Measurements from ENCODE around the gene MYL7. TPM values are rescaled to one million over a fixed set of nuclear protein-coding genes. Genes with fewer than 3 reads are reported as not detected.

The MYL7 gene
- total RNA-seq, 2 experiments from 2014 or later, result not detected

- POLR2A ChIA-PET, result interaction anchor here (0.7 kb wide), 1 partner anchor 394 kb away, joined by 4 read pairs; no protein-coding TSS in a partner anchor
- CTCF ChIA-PET, result no interaction called here
Observed at GRCh38 chr7:44152971-44153947, 12.1 kb upstream of the MYL7 start.

GRCh38 chr7:44151956-44152355, 10.8 kb upstream of the MYL7 start:
- CTCF ChIA-PET, result no interaction called here

GRCh38 chr7:44150966-44151941, 10.1 kb upstream of the MYL7 start:
- POLR2A ChIA-PET, result no interaction called here
- CTCF ChIA-PET, result no interaction called here

More at GRCh38 chr7:44151956-44152355, 10.8 kb upstream of the MYL7 start:
- POLR2A ChIA-PET, result no interaction called here

- POLR2A ChIA-PET, result no interaction called here
- CTCF ChIA-PET, result no interaction called here
Observed at GRCh38 chr7:44150466-44150832, 9.3 kb upstream of the MYL7 start.

- POLR2A ChIA-PET, result no interaction called here
- CTCF ChIA-PET, result no interaction called here
Observed at GRCh38 chr7:44149571-44150465, 8.7 kb upstream of the MYL7 start.

GRCh38 chr7:44148961-44149536, 7.9 kb upstream of the MYL7 start:
- CTCF ChIA-PET, result no interaction called here
- POLR2A ChIA-PET, result no interaction called here

- ChIA-PET CTCF (no interaction called here), POLR2A (no interaction called here)
Observed at GRCh38 chr7:44148166-44148565, 7.0 kb upstream of the MYL7 start.

- ChIA-PET CTCF (no interaction called here), POLR2A (interaction anchor here (0.6 kb wide), 1 partner anchor 110 kb away, joined by 3 read pairs; no protein-coding TSS in a partner anchor)
Observed at GRCh38 chr7:44147026-44147991, 6.2 kb upstream of the MYL7 start.

- POLR2A ChIA-PET, result interaction anchor here (0.6 kb wide), 1 partner anchor 111 kb away, joined by 3 read pairs; no protein-coding TSS in a partner anchor
- CTCF ChIA-PET, result no interaction called here
Observed at GRCh38 chr7:44145969-44146911, 5.1 kb upstream of the MYL7 start.

GRCh38 chr7:44145479-44145968, 4.4 kb upstream of the MYL7 start:
- CTCF ChIA-PET, result no interaction called here

GRCh38 chr7:44144968-44145478, 3.9 kb upstream of the MYL7 start:
- POLR2A ChIA-PET, result no interaction called here
- CTCF ChIA-PET, result no interaction called here

More at GRCh38 chr7:44145479-44145968, 4.4 kb upstream of the MYL7 start:
- POLR2A ChIA-PET, result no interaction called here

GRCh38 chr7:44144426-44144967, 3.4 kb upstream of the MYL7 start:
- ChIA-PET POLR2A (no interaction called here), CTCF (interaction anchor here (1.0 kb wide), 1 partner anchor 9 kb away, joined by 5 read pairs; no protein-coding TSS in a partner anchor)

- POLR2A ChIA-PET, result no interaction called here
Observed at GRCh38 chr7:44143646-44144250, 2.6 kb upstream of the MYL7 start.

GRCh38 chr7:44142028-44142427, 896 bp upstream of the MYL7 start:
- ChIA-PET POLR2A (no interaction called here), CTCF (interaction anchor here (0.8 to 1.1 kb wide), 2 partner anchors 19 to 30 kb away, joined by 3 to 4 read pairs; partner anchors contain the start of gene POLD2)

More at GRCh38 chr7:44143646-44144250, 2.6 kb upstream of the MYL7 start:
- CTCF ChIA-PET, result interaction anchor here (1.0 kb wide), 1 partner anchor 9 kb away, joined by 5 read pairs; no protein-coding TSS in a partner anchor

GRCh38 chr7:44140341-44140740, 791 bp downstream of the MYL7 start:
- ChIA-PET CTCF (no interaction called here), POLR2A (no interaction called here)

All from activated CD8-positive, alpha-beta memory T cell treated with anti-CD3 and anti-CD28 coated beads for 36 hours (primary cell).